Ascending aorta (tissue), 2 donors: ENCODE results near the gene SLC10A1. TPM values are rescaled to one million over a fixed set of nuclear protein-coding genes. Genes with fewer than 3 reads are reported as not detected.

Experiments
- DNase-seq, 2 donors: peaks; one replicate each; pipeline ENCODE4 v3.0.0-alpha.2; 2019; ENCODE audit warnings: low spot score in 2 of 2
- H3K27ac ChIP-seq, 2 donors: fragments of 200-600 bp; sonication (generic); one replicate each; pipeline ENCODE4 v1.5.1; 2016 to 2017; ENCODE audit warnings: mild to moderate bottlenecking in 1 of 2
- H3K27me3 ChIP-seq: fragments of 200-600 bp; sonication (generic); one replicate; pipeline ENCODE4 v1.5.1; 2017
- H3K36me3 ChIP-seq, 2 donors: fragments of 200-600 bp; sonication (generic); one replicate each; pipeline ENCODE4 v1.5.1; 2016
- H3K4me1 ChIP-seq, 2 donors: fragments of 200-600 bp; sonication (generic); one replicate each; pipeline ENCODE4 v1.5.1; 2016 to 2017; ENCODE audit warnings: mild to moderate bottlenecking in 1 of 2
- H3K4me3 ChIP-seq, 2 donors: fragments of 200-600 bp; sonication (generic); one replicate each; pipeline ENCODE4 v1.5.1; 2016 to 2017; ENCODE audit warnings: mild to moderate bottlenecking in 1 of 2
- H3K9me3 ChIP-seq, 2 donors: fragments of 200-600 bp; sonication (generic); one replicate each; pipeline ENCODE4 v1.5.1; 2016
- CTCF ChIP-seq, 3 experiments: fragments of 200-600 bp in 2 of 3; fragments of 450-650 bp in 1 of 3; sonication (generic) in 2 of 3; IDR thresholded peaks; one replicate each; pipeline ENCODE4 v1.5.1; 2016 to 2019; ENCODE audit warnings: antibody characterized with exemption in 3 of 3, mild to moderate bottlenecking in 1 of 3, moderate library complexity in 1 of 3
- intact Hi-C: fragments of 100-400 bp; cut with DNase I; formaldehyde crosslinking; loops from one replicate; pipeline ENCODE4 v1.15.1; 2023
- total RNA-seq: library from RNA; depleted of rRNA; stranded (reverse); fragments of >200 nt; gene quantifications from one replicate; pipeline ENCODE4 v1.1.0, GENCODE V29; 2016

SLC10A1 gene
- total RNA-seq, 1 donor from 2014 or later = not detected

GRCh38 chr14:69768873-69769272, 28.2 kb downstream of the SLC10A1 start:
- no peak for DNase-seq
- no peaks in the 10 kb centered on the region for H3K27me3 ChIP-seq
- H3K27ac ChIP-seq = no peak overlapping the region
- H3K4me1 ChIP-seq = peaks cover 19 to 41% of the 10 kb centered on the region in 2 donors
- peaks cover 50 to 58% of the 10 kb centered on the region in 2 donors for H3K36me3 ChIP-seq
- no peak for TF ChIP-seq CTCF (IDR thresholded peaks at IDR 0.05)
- H3K4me3 ChIP-seq = peak overlapping the region; percentile 91 to 99
- no peaks in the 10 kb centered on the region for H3K9me3 ChIP-seq
- intact Hi-C loops = loop anchor here (5.0 kb wide), 3 partner anchors 372 to 1952 kb away; partner anchors contain the start of genes ERH, PCNX1, RAD51B and SLC39A9

- Histone ChIP-seq H3K36me3 (peaks cover 39 to 44% of the 10 kb centered on the region in 2 donors), H3K9me3 (no peaks in the 10 kb centered on the region), H3K4me3 (peak overlapping the region; percentile 91 to 99), H3K27me3 (no peaks in the 10 kb centered on the region), H3K4me1 (peaks cover 19 to 37% of the 10 kb centered on the region in 2 donors), H3K27ac (peak overlapping the region; percentile 100)
- DNase-seq = peak; percentile 61 to 94
- intact Hi-C loops = loop anchor here (2.0 to 5.0 kb wide), 4 partner anchors 157 to 1950 kb away; partner anchors contain the start of genes ERH, PCNX1, RAD51B and SLC39A9
- TF ChIP-seq CTCF (IDR thresholded peaks at IDR 0.05) = no peak
Measured at GRCh38 chr14:69767369-69767999, 29.6 kb downstream of the SLC10A1 start.

GRCh38 chr14:69766984-69767368, 30.1 kb downstream of the SLC10A1 start, which contains the start of gene SRSF5:
SRSF5 (plus strand) TSS chr14:69767142; CDS start chr14:69768157, 1,015 bp downstream.
- no peak for TF ChIP-seq CTCF (IDR thresholded peaks at IDR 0.05)
- no peaks in the 10 kb centered on the region for H3K9me3 ChIP-seq
- peaks cover 19 to 32% of the 10 kb centered on the region in 2 donors for H3K4me1 ChIP-seq
- peak; percentile 84 to 98 for DNase-seq
- intact Hi-C loops = loop anchor here (2.0 to 5.0 kb wide), 4 partner anchors 156 to 1950 kb away; partner anchors contain the start of genes ERH, PCNX1, RAD51B and SLC39A9
- peak within 1 kb of the TSS; percentile 100 for H3K27ac ChIP-seq
- peak within 1 kb of the TSS; percentile 91 to 99 for H3K4me3 ChIP-seq
- H3K27me3 ChIP-seq = no peaks in the 10 kb centered on the region
- peaks cover 34 to 39% of the 10 kb centered on the region in 2 donors for H3K36me3 ChIP-seq

- intact Hi-C loops = no loop called here
- Histone ChIP-seq H3K36me3 (peaks cover 8 to 9% of the 10 kb centered on the region in 2 donors), H3K4me1 (peaks cover 11 to 13% of the 10 kb centered on the region in 2 donors), H3K27me3 (no peaks in the 10 kb centered on the region), H3K27ac (no peak overlapping the region), H3K9me3 (no peaks in the 10 kb centered on the region), H3K4me3 (no peak overlapping the region)
- no peak for TF ChIP-seq CTCF (IDR thresholded peaks at IDR 0.05)
- DNase-seq = no peak
Measured at GRCh38 chr14:69763761-69764510, 33.1 kb downstream of the SLC10A1 start.

- no peak for TF ChIP-seq CTCF (IDR thresholded peaks at IDR 0.05)
- Histone ChIP-seq H3K36me3 (no peaks in the 10 kb centered on the region), H3K4me1 (no peaks in the 10 kb centered on the region), H3K4me3 (no peak overlapping the region), H3K27ac (no peak overlapping the region), H3K9me3 (no peaks in the 10 kb centered on the region), H3K27me3 (no peaks in the 10 kb centered on the region)
- no peak for DNase-seq
- intact Hi-C loops = no loop called here
Measured at GRCh38 chr14:69760810-69761209, 36.2 kb downstream of the SLC10A1 start.
